ENCODE measurements around the gene MYCBPAP.

Gene MYCBPAP, protein sequence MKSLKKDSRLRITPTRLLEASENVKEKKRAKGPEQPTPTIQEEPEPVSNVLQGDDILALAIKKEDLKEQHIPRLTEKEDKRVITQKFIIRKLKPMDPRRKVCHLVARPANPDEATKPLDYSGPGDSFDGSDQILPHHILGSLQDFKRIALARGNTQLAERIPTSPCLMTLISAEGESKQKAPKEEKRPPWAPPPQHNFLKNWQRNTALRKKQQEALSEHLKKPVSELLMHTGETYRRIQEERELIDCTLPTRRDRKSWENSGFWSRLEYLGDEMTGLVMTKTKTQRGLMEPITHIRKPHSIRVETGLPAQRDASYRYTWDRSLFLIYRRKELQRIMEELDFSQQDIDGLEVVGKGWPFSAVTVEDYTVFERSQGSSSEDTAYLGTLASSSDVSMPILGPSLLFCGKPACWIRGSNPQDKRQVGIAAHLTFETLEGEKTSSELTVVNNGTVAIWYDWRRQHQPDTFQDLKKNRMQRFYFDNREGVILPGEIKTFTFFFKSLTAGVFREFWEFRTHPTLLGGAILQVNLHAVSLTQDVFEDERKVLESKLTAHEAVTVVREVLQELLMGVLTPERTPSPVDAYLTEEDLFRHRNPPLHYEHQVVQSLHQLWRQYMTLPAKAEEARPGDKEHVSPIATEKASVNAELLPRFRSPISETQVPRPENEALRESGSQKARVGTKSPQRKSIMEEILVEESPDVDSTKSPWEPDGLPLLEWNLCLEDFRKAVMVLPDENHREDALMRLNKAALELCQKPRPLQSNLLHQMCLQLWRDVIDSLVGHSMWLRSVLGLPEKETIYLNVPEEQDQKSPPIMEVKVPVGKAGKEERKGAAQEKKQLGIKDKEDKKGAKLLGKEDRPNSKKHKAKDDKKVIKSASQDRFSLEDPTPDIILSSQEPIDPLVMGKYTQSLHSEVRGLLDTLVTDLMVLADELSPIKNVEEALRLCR

DNA sequence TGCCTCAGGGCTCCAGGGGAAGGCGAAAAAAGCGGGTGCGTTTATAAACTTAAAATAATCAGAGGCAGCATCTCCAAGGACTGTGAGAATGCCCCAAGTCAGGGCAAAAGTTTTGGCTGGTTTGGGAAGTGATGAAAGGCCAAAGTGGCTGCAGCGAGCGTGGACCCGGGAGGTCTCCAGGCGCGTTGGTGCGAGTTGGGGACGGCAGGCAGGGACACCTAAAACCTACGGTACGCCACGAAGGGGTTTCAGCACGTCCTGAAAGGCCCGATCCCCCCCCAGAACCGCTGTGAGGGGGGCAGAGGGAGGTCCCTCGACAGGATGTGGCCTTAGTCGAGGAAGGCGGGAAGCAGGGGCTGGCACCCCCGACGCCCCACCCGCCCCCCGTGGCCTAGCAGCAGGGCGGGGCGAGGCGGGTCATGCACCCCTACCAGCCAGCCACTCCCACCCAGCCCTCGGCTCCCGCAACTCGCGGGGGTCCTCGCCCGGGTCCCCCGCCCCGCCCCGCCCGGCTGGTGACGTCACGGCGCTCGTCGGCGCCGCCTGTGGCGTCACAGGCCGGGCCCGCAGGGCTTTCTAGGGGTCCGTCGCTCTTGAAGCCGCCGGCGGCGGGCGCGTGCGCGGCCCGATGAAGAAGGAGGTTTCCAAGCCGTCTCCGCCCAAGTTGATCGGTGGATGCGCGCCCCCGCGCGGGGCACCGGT, at the start of gene MYCBPAP:
Gene MYCBPAP, plus strand, starts transcription at position 569 of the 702 bp plus-strand sequence. CDS start 236 bp downstream, outside the sequence.
- peak; percentile 80 to 86 for DNase-seq

DNA sequence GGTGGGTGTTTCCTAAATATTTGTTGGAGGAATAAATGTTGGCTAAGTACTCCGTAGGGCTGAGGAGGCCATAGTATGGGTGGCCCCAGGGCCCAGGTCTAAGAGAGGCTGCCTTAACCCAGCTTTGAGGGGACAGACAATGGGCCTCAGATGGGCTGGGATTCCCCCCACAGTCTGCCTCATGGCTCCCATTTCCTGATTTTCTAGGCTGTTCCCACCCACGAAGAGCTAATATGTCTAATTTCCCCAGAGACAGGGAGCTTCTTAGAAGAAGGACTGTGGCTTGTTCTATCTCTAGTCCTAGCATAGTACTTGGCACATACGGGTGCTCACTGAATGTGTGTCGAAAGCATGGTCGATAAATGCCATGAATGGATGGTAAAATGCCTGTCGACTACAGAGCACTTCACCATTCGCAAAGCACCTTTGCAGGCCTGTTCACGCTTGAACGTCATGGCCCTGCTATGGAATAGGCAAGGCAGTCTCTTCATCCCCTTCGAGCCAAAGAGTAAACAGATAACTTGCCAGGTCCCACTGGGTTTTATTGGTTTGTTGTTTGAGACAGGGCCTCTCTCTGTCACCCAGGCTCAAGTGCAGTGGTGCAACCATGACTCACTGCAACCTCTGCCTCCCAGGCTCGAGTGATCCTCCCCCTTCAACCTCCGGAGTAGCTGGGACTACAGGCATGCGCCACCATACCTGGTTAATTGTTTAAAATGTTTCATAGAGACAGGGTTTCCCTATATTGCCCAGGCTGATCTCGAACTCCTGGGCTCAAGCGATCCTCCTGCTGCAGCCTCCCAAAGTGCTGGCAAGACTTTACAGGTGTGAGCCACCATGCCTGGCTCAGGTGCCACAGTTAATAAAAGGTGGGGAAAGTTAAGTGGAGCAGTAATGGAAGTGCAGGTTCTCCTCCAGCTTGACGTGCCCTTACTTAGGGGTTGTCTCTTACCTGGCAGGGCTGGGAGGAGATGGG, 49.2 kb upstream of the MYCBPAP start:
- no peak for DNase-seq

DNA sequence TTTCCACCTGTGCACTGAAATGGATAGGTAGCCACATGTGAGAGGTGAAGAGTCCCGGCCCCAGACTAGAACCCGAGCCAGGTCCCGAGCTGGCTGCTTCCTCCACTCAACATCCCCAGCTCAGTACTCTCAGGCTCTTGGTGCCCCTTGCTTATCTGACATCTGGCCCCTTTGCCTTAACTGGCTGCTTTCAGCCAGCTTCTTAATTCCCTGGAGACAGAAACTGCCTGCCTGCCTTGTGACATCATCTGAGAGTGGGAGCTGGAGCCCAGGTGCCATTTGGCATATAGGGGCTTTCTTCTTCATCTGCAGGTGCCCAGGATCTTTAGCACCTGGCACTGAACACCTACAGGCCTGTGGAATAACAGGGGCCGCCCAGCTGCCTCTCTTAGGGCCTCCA, 48.5 kb upstream of the MYCBPAP start:
- no peak for DNase-seq

DNA sequence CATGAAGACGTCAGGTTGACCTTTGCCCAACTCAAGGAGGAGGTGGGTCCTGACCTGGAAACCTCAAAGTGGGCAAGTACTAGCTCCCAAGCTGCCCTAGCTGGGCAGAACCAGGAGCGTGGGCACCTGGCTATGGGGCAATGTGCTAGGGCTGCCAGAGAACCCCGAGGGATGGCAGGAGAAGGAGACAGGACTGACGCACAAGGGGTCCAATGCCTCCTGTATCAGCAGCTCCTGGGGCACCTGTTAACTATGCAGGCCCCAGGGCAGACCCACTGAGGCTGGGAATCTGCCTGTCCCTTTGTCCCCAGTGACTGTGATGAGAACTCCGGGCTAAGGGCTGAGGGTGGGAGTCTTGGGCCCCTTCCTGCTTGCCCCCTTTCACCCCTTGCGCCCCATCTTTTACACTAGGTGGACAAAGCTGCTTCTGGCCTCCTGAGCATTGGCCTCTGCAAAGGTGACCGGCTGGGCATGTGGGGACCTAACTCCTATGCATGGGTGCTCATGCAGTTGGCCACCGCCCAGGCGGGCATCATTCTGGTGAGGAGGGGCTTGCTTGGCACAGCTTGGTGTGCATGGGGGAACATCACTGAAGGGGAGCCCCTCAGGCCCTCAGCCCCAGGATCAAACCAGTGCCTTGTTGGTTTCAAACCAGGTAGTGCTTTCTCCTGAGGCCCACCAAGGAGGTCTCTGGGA, 47.3 kb upstream of the MYCBPAP start:
- no peak for DNase-seq

DNA sequence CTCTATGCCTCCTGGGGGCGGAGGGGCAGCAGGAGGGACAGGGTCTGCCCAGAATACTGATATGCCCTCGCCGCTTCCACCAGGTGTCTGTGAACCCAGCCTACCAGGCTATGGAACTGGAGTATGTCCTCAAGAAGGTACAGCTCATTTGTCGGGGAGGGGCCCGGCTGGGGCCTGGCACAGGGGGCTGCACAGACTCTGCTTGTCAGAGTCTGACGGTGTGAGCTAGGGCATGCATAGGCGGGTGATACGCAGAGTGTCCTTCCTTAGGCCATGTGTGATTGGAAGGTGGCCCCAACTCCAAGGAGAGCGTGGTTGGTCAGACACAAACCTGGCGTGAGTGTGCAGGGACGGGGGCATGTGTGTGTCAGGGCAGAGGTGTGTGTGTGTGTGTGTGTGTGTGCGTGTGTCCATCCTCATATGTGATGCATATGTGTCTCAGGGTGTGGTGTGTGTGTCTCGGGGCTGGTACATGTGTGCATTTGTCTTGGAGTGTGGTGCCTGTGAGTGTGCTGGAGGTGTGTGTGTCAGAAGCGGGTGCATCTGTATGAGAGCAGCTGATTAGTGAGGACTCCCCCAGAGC, 46.6 kb upstream of the MYCBPAP start:
- no peak for DNase-seq

DNA sequence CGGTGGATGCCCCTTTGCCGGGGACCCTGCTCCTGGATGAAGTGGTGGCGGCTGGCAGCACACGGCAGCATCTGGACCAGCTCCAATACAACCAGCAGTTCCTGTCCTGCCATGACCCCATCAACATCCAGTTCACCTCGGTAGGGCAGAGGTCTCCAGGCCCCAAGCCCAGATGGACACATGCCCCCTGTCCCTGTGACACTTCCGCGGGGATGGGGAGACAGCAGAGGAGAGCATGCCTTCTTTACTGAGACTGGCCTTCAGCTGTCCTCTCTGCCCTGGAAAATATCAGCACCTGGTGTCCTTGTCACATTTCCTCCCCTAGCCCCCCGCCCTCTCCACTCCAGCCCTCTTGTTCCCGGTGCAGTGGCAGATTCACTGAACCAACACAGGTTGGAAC, 45.8 kb upstream of the MYCBPAP start:
- DNase-seq: no peak

DNA sequence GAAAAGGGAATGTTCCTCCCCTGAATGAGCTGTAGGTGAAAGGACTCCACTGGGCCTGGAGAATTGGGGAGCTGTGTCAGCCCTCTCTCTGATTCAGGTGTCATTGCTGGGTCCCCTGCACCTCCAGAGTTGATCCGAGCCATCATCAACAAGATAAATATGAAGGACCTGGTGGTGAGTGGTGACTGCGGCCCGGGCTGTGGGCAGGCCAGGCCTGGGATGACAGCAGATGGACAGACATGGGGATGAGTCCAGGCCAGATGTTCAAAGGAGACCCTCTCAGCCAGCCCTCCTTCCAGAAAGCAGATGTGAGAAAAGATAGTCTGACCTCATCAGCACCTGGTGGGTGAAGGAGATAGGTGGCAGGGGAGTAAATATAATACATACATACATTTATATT, 44.1 kb upstream of the MYCBPAP start:
- DNase-seq: no peak

DNA sequence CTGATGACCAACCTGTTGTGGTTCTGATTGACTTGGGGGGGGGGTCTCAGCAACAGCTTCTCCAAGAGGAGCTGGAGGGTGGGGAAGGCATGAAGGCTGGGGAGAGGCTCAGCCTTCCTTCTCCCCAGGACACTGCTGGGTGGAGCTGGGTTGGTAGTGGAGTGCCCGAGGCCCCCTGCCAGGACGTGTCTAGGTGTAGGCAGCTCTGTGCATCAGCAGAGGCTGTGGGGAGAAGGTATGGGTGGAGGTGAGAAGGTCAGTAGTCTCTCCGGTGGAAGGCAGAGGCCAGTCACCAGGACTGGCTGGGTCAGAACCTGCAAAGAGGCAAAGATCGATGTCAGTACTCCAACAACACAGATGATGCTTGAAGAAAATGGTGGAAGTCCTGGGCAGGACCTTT, 43.5 kb upstream of the MYCBPAP start:
- DNase-seq: no peak

DNA sequence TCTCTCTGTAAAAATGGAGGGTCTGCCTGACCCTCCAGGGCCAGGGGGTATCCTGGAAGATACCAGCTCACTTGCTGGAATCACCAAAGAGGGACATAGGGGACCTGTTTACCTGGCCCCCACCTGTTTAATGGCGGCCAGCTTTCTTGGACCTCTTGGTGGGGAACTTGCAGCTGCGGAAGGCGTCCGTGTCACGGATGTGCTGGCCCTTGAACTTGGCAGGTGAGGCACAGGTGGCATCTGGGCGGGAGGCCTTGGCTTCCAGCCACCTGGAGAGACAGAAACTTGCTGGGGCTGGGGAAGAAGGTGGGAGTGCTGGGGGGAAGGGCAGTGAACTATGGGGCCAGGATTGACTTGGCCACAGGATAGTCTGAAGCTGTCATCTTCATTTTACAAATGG, 43.1 kb upstream of the MYCBPAP start:
- no peak for DNase-seq

DNA sequence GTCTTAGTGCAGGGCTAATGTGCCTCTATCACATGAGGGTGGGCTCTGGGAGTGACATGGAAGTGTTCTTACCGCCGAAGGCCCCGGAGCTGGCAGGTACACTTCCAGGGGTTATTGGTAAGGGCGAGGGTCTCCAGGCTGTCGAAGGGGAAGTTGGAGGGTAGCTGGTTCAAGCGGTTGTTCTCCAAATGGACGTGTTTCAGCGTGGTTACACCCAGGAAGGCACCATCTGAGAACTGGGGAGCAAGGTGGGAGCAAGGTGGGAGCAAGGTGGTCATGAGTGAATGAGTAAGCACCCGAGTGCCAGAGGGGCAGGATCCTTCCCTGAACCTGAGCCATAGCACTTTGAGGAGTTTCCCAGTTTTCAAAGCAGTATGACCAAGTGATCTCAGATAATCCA, 42.6 kb upstream of the MYCBPAP start:
- no peak for DNase-seq

DNA sequence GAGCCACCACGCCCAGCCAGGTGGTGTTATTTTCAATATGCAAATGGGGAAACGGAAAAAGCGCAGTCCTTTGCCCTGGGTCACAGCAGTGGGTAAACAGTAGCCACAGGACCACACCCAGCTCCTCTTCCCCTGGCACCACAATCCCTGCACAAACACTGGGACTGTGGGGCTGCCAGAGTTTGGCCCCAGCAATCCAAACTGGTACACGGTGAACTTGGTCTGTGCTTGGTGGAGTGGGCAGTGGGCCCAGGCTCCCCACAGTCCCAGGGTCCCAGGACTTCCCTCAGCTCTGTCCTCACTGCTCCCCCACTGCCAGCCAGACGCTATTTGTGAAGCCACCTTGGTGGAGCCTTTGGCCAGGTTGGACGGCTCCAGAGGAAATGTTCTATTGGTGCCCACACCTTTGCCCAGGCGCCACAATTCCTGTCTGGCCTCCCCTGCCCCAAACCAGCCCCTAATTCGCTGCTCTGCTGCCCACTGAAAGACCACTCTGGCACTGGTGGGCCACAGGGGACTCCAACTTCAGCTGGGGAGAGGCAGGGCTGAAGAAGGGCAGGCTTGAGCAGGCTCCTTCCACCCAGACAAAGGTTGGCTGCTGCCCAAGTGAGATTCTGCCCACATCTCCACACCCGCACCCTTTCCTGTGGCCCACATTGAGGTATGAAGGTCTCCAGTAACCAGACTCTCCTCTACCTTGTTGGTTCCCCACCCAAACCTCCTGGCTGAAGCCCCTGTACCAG, 41.7 kb upstream of the MYCBPAP start:
- no peak for DNase-seq

DNA sequence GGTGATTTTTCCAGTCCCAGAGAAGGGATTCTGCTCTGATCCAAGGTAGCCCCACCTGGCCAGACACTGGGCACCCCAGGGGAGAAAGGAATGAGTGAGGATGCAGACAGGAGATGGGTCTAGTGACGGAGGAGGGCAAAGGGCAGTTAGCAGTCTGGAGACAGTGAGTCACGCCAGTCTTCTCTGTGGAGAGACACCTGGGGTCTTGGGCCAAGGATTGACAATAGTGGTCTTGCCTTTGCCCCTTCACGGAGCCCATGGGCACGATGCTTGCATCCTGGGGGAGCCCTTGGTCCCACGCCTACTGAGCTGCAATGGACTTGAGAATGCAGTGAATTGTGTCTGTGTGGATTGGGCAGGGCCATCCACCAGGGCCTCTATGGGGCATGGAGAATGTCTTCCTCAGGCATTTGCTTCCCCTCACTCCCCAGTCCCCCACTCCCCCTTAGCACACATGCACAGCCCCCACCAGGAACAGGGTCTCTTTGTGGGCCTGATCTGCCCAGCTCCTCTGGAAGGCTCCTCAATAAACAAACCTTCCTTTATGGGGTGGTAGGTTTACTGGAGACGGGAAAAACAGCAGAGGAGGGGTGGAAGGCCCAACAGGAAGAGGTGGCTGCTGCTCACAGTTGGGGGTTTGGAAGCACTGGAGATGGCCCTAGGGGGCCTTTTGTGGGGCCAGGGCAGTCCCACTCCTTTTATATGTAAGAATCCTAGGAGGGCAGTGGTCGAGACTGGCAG, 41.0 kb upstream of the MYCBPAP start:
- no peak for DNase-seq

DNA sequence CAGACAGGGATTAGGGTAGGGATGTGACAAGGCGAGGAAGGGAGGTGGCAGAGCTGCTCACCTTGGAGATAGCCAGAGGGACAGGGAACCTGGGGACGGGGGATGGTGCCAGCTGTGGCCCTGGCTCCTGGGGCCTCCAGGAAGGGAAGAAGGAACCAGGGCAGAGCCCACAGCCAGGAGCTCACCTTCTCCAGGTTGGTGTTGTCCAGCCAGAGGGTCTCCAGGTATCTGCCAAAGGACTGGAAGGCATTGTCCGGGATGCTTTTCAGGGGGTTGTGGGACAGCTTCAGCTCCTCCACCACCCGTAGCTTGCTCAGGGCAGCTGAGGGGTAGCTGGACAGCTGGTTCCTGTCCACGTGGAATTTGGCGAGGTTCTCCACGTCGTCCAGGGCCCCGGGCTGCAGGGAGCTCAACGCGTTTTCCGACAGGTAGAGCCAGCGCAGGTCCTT, 40.4 kb upstream of the MYCBPAP start:
- no peak for DNase-seq

DNA sequence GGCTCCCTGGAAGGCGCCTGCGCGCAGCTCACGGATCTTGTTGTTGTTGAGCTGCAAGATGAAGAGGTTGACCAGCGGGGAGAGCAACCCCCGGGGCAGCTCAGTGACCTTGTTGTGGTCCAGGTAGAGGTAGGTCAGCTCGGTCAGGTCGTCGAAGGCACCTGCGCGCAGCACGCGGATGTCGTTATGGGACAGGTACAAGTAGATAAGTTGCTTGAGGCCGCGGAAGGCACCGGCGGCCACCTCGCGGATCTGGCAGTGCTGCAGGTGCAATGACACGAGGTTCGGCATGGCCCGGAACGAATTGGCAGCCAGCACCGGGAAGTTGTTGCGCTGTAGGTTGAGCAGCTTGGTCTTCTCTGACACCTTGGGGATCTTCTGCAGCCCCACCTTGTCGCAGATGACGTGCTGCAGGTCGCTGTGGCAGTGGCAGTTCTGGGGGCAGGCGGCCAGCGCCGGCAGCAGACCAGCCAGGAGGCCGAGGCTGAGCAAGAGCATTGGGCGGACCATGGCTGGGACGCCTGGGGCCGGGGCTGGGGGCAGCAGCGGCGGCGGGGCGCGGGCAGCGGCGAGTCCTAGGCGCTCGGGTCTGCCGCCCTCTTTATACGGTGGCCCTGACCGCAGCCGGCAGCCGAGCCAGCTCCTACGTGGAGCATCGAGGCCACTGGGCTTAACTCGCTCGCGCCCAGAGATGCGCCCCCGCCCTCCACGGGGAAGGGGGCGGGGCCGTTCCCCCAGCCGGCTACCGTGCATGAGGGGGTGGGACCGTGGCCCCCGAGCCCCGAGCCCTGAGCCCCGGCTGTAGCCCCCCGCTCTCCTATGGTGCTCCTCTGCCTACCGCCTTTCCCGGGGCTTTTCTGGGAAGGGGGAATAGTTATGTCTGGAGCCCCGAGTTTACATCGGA, 39.7 kb upstream of the MYCBPAP start, which contains the start of gene CHAD:
Gene CHAD, minus strand, starts transcription at position 577 of the 904 bp plus-strand sequence. Its CDS starts 67 bp downstream, at position 510.
- no peak for DNase-seq

DNA sequence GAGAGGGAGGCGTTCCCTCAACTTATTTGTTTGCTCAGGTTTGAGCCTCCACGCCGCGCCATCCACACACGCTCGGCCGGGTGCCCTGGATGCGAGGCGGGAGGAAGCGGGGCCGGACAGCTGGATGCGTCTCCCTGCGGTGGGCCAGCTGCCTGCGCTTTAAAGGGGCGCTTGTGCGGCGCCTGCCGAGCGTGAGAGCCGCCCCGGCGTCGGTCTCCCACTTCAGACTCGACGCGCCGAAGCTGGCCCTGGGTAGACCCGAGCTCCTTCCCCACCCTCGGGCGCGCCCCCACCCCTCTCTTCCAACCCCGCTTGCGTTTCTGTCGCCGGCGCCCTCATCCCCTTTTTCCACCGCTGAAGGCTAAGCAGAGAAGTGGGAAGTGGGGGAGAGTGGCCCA, 39.0 kb upstream of the MYCBPAP start:
- no peak for DNase-seq

DNA sequence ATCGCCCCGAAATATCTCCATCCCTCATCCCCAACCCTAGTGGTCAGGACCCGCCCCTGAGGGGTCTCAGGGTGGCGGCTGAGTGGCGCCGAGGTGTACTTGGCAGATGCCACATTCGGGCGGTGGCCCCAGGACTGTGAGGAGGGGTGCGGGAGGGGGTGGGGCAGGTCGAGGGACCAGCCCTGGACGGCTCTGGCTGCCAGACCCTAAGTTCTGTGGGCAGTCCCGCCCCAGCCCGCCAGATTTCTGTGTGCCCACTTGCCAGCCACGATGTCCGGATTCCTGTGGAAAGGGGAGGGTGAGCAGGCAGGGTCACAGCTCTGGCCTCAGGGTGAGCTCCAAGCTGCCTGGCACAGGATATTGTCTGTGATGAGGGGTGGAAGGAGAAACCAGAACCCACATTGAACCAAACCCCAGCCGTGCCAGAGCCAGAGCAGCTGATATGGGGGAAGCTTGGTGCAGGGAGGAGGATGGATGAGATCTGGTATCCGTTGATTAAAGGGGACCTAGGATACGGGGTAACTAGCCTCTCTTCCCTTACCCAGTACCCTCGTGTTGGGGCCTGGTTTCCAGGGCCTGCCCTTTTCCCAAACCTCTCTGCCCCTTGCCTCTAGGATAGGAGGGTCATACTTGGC, 38.5 kb upstream of the MYCBPAP start:
- no peak for DNase-seq

DNA sequence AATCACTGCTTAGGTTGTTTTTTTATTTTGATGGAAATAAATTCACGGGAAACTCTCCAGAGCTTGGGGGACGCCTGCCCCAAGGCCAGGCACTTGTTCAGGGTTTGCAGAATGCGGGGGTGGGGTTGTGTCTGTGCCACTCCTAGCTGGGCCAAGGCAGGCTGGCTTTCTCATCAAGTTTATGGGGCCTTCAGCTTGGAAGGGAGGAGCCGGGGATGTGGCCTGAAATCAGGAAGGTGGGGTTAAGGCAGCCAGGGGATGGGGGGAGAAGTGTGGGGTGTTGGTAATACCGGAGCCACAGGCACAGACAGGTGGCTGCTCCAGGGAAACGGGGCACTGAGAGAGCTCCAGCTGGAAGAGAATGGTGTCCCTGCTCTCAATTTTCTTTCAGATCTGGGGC, 37.8 kb upstream of the MYCBPAP start:
- DNase-seq: no peak

All from stimulated activated CD4-positive, alpha-beta T cell treated with anti-CD3 and anti-CD28 coated beads, Interleukin-2, amount 100 ng/mL, for 24 hours (primary cell).